Measurements from ENCODE around the gene CEP250.

The CEP250 gene

GRCh38 chr20:35564905-35565304 lies 109.5 kb downstream of the CEP250 start:
- no peak for ATAC-seq
- H3K27me3 Mint-ChIP-seq = peaks cover 5% of the 10 kb centered on the region
- H3K9me3 Mint-ChIP-seq = no peaks in the 10 kb centered on the region
- H3K4me1 Mint-ChIP-seq = no peaks in the 10 kb centered on the region
- no peaks in the 10 kb centered on the region for H3K36me3 Mint-ChIP-seq (ENCODE audit: low read depth)
- no peak for DNase-seq
- H3K27ac Mint-ChIP-seq = no peak overlapping the region
- no peak overlapping the region for H3K4me3 Mint-ChIP-seq

GRCh38 chr20:35568645-35569044 lies 113.2 kb downstream of the CEP250 start:
- ATAC-seq (no peak), DNase-seq (no peak)
- Mint-ChIP-seq H3K4me3 (no peak overlapping the region), H3K27me3 (peaks cover 5% of the 10 kb centered on the region), H3K27ac (no peak overlapping the region), H3K9me3 (peaks cover 5% of the 10 kb centered on the region), H3K4me1 (no peaks in the 10 kb centered on the region), H3K36me3 (ENCODE audit: low read depth) (peaks cover 3% of the 10 kb centered on the region)
